IMR-90 (cell line): ENCODE results near the gene BPNT1. TPM values are rescaled to one million over a fixed set of nuclear protein-coding genes. Genes with fewer than 3 reads are reported as not detected.

Experiments used
- ATAC-seq: fragments of 200-7000 bp; cut with Tn5 transposase; 2 replicates; pipeline ENCODE4 v1.9.1; 2020; ENCODE audit warnings: low read depth, mild to moderate bottlenecking, moderate library complexity
- BruUV-seq: library from RNA; stranded (reverse); fragments of 400-500 nt; replicated peaks from 2 replicates; lab custom pipeline; 2021; lab: Mats Ljungman, UMichigan
- CTCF ChIA-PET: fragments of 300-600 bp; formaldehyde crosslinking; extraction: SDS; loops from one replicate; lab custom pipeline; 2021; ENCODE audit warnings: antibody characterized with exemption; lab: Yijun Ruan, JAX
- POLR2A ChIA-PET: fragments of 300-600 bp; sonication (Branson Sonifier 250); formaldehyde crosslinking; loops from one replicate; lab custom pipeline; 2022; ENCODE audit warnings: antibody characterized with exemption; ENCODE audit not compliant: unreplicated experiment; lab: Charles Lee
- DNase-seq: peaks from one replicate; pipeline ENCODE4 v3.0.0; 2013
- H2AFZ ChIP-seq: replicated peaks from 2 replicates; pipeline ENCODE3; 2013; ENCODE audit warnings: low read length, mild to moderate bottlenecking; ENCODE audit not compliant: poor library complexity
- H2AK5ac ChIP-seq: 2 replicates; pipeline ENCODE4 v1.6.1; 2013; ENCODE audit warnings: low read depth, low read length, inconsistent platforms
- H2AK9ac ChIP-seq: replicated peaks from 2 replicates; pipeline ENCODE3; 2013; ENCODE audit warnings: mild to moderate bottlenecking, low read depth, low read length, moderate library complexity; ENCODE audit not compliant: poor library complexity
- H2BK120ac ChIP-seq: 2 replicates; pipeline ENCODE4 v1.6.1; 2013; ENCODE audit warnings: low read depth, low read length, inconsistent platforms
- H2BK15ac ChIP-seq: 3 replicates; pipeline ENCODE4 v1.6.1; 2013; ENCODE audit warnings: low read depth, low read length, inconsistent platforms
- H2BK20ac ChIP-seq: 2 replicates; pipeline ENCODE4 v1.6.1; 2013; ENCODE audit warnings: low read depth, mild to moderate bottlenecking, inconsistent platforms, low read length, moderate library complexity
- H2BK5ac ChIP-seq: 2 replicates; pipeline ENCODE4 v1.6.1; 2013; ENCODE audit warnings: mild to moderate bottlenecking, low read depth, low read length, inconsistent platforms; ENCODE audit not compliant: poor library complexity, severe bottlenecking
- H3K14ac ChIP-seq: replicated peaks from 2 replicates; pipeline ENCODE4 v1.6.1; 2013; ENCODE audit warnings: low read depth, low read length, inconsistent platforms
- H3K18ac ChIP-seq: 2 replicates; pipeline ENCODE4 v1.6.1; 2013; ENCODE audit warnings: low read depth, low read length, control low read depth
- H3K23ac ChIP-seq: 2 replicates; pipeline ENCODE4 v1.6.1; 2013; ENCODE audit warnings: low read depth, low read length, inconsistent platforms
- H3K27ac ChIP-seq: 2 replicates; pipeline ENCODE4 v1.5.1; 2013; ENCODE audit warnings: mild to moderate bottlenecking, control low read depth, low read length; ENCODE audit not compliant: insufficient read depth
- H3K27me3 ChIP-seq: 2 replicates; pipeline ENCODE4 v1.6.1; 2013; ENCODE audit warnings: low read length; ENCODE audit not compliant: control insufficient read depth, insufficient read depth
- H3K36me3 ChIP-seq: 2 replicates; pipeline ENCODE4 v1.6.1; 2013; ENCODE audit warnings: low read length, mixed read lengths; ENCODE audit not compliant: control insufficient read depth, insufficient read depth
- H3K4ac ChIP-seq: 2 replicates; pipeline ENCODE4 v1.6.1; 2013; ENCODE audit warnings: low read depth, low read length, inconsistent platforms
- H3K4me1 ChIP-seq: 2 replicates; pipeline ENCODE4 v1.6.1; 2013; ENCODE audit warnings: low read length, mixed read lengths; ENCODE audit not compliant: control insufficient read depth, insufficient read depth
- H3K4me2 ChIP-seq: 2 replicates; pipeline ENCODE4 v1.6.1; 2013; ENCODE audit warnings: low read depth, mild to moderate bottlenecking, control low read depth, low read length, moderate library complexity
- H3K4me3 ChIP-seq: 2 replicates; pipeline ENCODE4 v1.5.1; 2013; ENCODE audit warnings: low read depth, mild to moderate bottlenecking, control low read depth, low read length, moderate library complexity; ENCODE audit not compliant: insufficient read depth
- H3K56ac ChIP-seq: 2 replicates; pipeline ENCODE4 v1.6.1; 2013; ENCODE audit warnings: low read length, inconsistent platforms; ENCODE audit not compliant: insufficient read depth; ENCODE audit errors: extremely low read depth
- H3K79me1 ChIP-seq, 2 experiments: 2 replicates each; pipeline ENCODE4 v1.6.1; 2013; ENCODE audit warnings: low read length in 2 of 2, inconsistent platforms in 1 of 2, low read depth in 1 of 2
- H3K9ac ChIP-seq: 2 replicates; pipeline ENCODE4 v1.6.1; 2013; ENCODE audit warnings: low read depth, low read length, control low read depth
- H3K9me1 ChIP-seq: 2 replicates; pipeline ENCODE4 v1.6.1; 2013; ENCODE audit warnings: low read length, inconsistent platforms; ENCODE audit not compliant: insufficient read depth
- H3K9me3 ChIP-seq: 2 replicates; pipeline ENCODE4 v1.6.1; 2013; ENCODE audit warnings: low read length; ENCODE audit not compliant: control insufficient read depth, insufficient read depth
- H4K20me1 ChIP-seq: 2 replicates; pipeline ENCODE4 v1.6.1; 2013; ENCODE audit warnings: low read length, inconsistent platforms; ENCODE audit not compliant: insufficient read depth
- H4K5ac ChIP-seq: 2 replicates; pipeline ENCODE4 v1.6.1; 2013; ENCODE audit warnings: mild to moderate bottlenecking, low read depth, low read length, control low read depth
- H4K8ac ChIP-seq, 2 experiments: 2 replicates each; pipeline ENCODE4 v1.6.1; 2013; ENCODE audit warnings: low read depth in 2 of 2, low read length in 2 of 2, control low read depth in 1 of 2, inconsistent platforms in 1 of 2
- H4K91ac ChIP-seq: 2 replicates; pipeline ENCODE4 v1.6.1; 2013; ENCODE audit warnings: low read depth, low read length, inconsistent platforms; ENCODE audit not compliant: insufficient read depth
- CEBPB ChIP-seq: IDR thresholded peaks from 2 replicates; pipeline ENCODE4 v1.6.1; 2012; ENCODE audit warnings: low read depth, low read length, improper control_type of control experiment
- NFE2L2 ChIP-seq: fragments of 150-350 bp; IDR thresholded peaks from 2 replicates; pipeline ENCODE4 v1.6.1; 2016; ENCODE audit warnings: low read depth, mild to moderate bottlenecking, low read length
- WGBS, 2 experiments: methylation state at CpG; one replicate each; pipeline versions ENCODE4 v1.1.5 to v1.1.7; 2013; ENCODE audit warnings: missing lambda C conversion rate in 2 of 2; ENCODE audit not compliant: insufficient read length in 1 of 2; ENCODE audit errors: extremely low coverage in 2 of 2; 5-methylcytosine and 5-hydroxymethylcytosine counted together
- dilution Hi-C: fragments of 300-500 bp; cut with HindIII; formaldehyde crosslinking; loops from one replicate; pipeline ENCODE4 v1.14.3; 2018; ENCODE audit warnings: low sequenced_read_pairs; ENCODE audit not compliant: unreplicated experiment
- in situ Hi-C: fragments of 300-500 bp; cut with MboI; formaldehyde crosslinking; loops from 3 replicates; pipeline ENCODE4 v1.14.3; 2019; ENCODE audit warnings: low sequenced_read_pairs, inconsistent platforms, mixed read lengths
- intact Hi-C: fragments of 100-400 bp; cut with micrococcal nuclease; formaldehyde crosslinking; loops from 2 replicates; pipeline ENCODE4 v1.10.0; 2022
- polyA plus RNA-seq, 3 experiments: library from polyadenylated mRNA; depleted of rRNA; stranded (reverse); fragments of >200 nt; gene quantifications; 2 replicates each; pipeline ENCODE4 v1.2.3, GENCODE V29; 2012; ENCODE audit warnings: low replicate concordance in 1 of 3
- total RNA-seq: library from RNA; depleted of rRNA; stranded (reverse); fragments of >200 nt; gene quantifications from 2 replicates; pipeline ENCODE4 v1.2.3, GENCODE V29; 2012

The BPNT1 gene
- total and polyA plus RNA-seq, 2 of the 4 experiments (the other 2 are of a cell fraction), result 31.7 to 38.2 TPM

DNA sequence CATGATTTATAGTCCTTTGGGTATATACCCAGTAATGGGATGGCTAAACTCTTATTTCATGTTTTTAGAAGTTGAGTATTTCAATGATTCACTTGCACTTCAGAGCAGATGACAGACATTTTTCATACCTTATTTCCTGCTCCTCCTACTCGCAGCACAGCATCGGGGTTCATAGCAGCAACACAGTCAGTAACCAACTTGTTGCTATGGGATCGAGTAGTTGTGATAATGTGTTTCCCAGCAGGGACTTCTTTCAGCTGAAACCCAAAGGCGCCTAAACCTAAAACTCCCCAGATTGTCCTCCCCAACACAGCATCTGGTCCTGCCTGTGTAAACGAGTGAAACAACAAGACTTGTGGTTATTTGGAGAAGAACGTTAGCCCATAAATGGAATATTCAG, 27.0 kb downstream of the BPNT1 start:
- Histone ChIP-seq H2AK5ac (no peak overlapping the region), H2AK9ac (no peak overlapping the region), H4K8ac (no peak overlapping the region), H3K9me1 (no peaks in the 10 kb centered on the region), H3K23ac (no peak overlapping the region), H3K79me1 (no peaks in the 10 kb centered on the region), H3K27ac (no peak overlapping the region), H3K4me3 (no peak overlapping the region), H2BK120ac (no peak overlapping the region), H4K5ac (no peak overlapping the region), H3K27me3 (no peaks in the 10 kb centered on the region), H2AFZ (no peak overlapping the region), H3K14ac (no peak overlapping the region), H4K20me1 (no peaks in the 10 kb centered on the region), H3K9ac (no peak overlapping the region), H2BK20ac (no peak overlapping the region), H3K9me3 (no peaks in the 10 kb centered on the region), H3K4me2 (no peak overlapping the region), H3K4me1 (peaks cover 3% of the 10 kb centered on the region; the same call in 1 of the 2 replicates), H3K36me3 (peaks cover 11% of the 10 kb centered on the region), H3K56ac (no peak overlapping the region), H3K18ac (no peak overlapping the region), H2BK15ac (no peak overlapping the region), H4K91ac (no peak overlapping the region), H2BK5ac (no peak overlapping the region), H3K4ac (no peak overlapping the region)
- in situ Hi-C loops (no loop called here), intact Hi-C loops (no loop called here), dilution Hi-C loops (no loop called here)
- CTCF ChIA-PET, result no interaction called here
- POLR2A ChIA-PET, result no interaction called here
- BruUV-seq, result no TSS peak
- TF ChIP-seq CEBPB (no peak), NFE2L2 (no peak)
- no CpG with 5 or more reads among the region's 6 CpGs for WGBS, 2 experiments
- ATAC-seq (no peak), DNase-seq (no peak)
